ENCODE results near the gene NFXL1.

Gene NFXL1

GRCh38 chr4:47913330-47913729, 1.1 kb downstream of the NFXL1 start:
- Histone ChIP-seq H3K4me3 (ENCODE audit: low read depth, low read length) (peak overlapping the region; percentile 63), H3K27ac (peak overlapping the region; percentile 86), H3K9me3 (ENCODE audit: severe bottlenecking) (peaks cover 3% of the 10 kb centered on the region), H3K36me3 (peaks cover 36% of the 10 kb centered on the region), H3K27me3 (ENCODE audit: insufficient read depth, low read depth, severe bottlenecking) (no peaks in the 10 kb centered on the region)
- no peak for TF ChIP-seq CTCF (IDR thresholded peaks at IDR 0.05; ENCODE audit: low read depth, low read length)
- DNase-seq = no peak

- DNase-seq = no peak
- peaks cover 81% of the 10 kb centered on the region for H3K36me3 ChIP-seq
- no peaks in the 10 kb centered on the region for H3K27me3 ChIP-seq (ENCODE audit: insufficient read depth, low read depth, severe bottlenecking)
- no peak for TF ChIP-seq CTCF (IDR thresholded peaks at IDR 0.05; ENCODE audit: low read depth, low read length)
- H3K27ac ChIP-seq = no peak overlapping the region
- no peaks in the 10 kb centered on the region for H3K9me3 ChIP-seq (ENCODE audit: severe bottlenecking)
- no peak overlapping the region for H3K4me3 ChIP-seq (ENCODE audit: low read depth, low read length)
Measured at GRCh38 chr4:47907089-47907646, 7.2 kb downstream of the NFXL1 start.

DNA sequence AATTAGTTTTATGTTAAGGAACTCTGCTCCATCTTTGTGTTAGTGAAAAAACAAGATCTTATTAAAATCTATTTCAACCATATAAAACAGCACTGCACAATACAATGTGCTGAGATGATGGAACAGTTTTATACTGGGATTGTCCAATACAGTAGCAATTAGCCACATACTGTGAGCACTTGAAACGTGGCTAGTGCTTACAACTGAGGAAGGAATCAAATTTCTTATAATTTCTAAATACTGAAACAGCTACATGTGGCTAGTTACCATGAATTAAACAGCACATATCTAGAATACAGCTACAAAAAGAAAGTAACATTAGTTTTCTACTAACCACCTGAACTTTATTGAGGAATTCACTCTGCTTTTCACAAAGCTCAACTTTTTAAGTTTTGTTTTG, 14.7 kb downstream of the NFXL1 start:
- no peak for TF ChIP-seq CTCF (IDR thresholded peaks at IDR 0.05; ENCODE audit: low read depth, low read length)
- H3K4me3 ChIP-seq (ENCODE audit: low read depth, low read length) = no peak overlapping the region
- DNase-seq = no peak
- H3K36me3 ChIP-seq = peaks cover 87% of the 10 kb centered on the region
- H3K27ac ChIP-seq = no peak overlapping the region
- H3K9me3 ChIP-seq (ENCODE audit: severe bottlenecking) = no peaks in the 10 kb centered on the region
- H3K27me3 ChIP-seq (ENCODE audit: insufficient read depth, low read depth, severe bottlenecking) = no peaks in the 10 kb centered on the region

- no peak overlapping the region for H3K4me3 ChIP-seq (ENCODE audit: low read depth, low read length)
- no peak for TF ChIP-seq CTCF (IDR thresholded peaks at IDR 0.05; ENCODE audit: low read depth, low read length)
- DNase-seq = no peak
- H3K36me3 ChIP-seq = peaks cover 71% of the 10 kb centered on the region
- no peak overlapping the region for H3K27ac ChIP-seq
- no peaks in the 10 kb centered on the region for H3K27me3 ChIP-seq (ENCODE audit: insufficient read depth, low read depth, severe bottlenecking)
- H3K9me3 ChIP-seq (ENCODE audit: severe bottlenecking) = no peaks in the 10 kb centered on the region
Measured at GRCh38 chr4:47891928-47892327, 22.5 kb downstream of the NFXL1 start.

GRCh38 chr4:47882228-47882627, 32.2 kb downstream of the NFXL1 start:
- no peak for TF ChIP-seq CTCF (IDR thresholded peaks at IDR 0.05; ENCODE audit: low read depth, low read length)
- DNase-seq = no peak
- Histone ChIP-seq H3K36me3 (peaks cover 62% of the 10 kb centered on the region), H3K27me3 (ENCODE audit: insufficient read depth, low read depth, severe bottlenecking) (no peaks in the 10 kb centered on the region), H3K9me3 (ENCODE audit: severe bottlenecking) (no peaks in the 10 kb centered on the region), H3K4me3 (ENCODE audit: low read depth, low read length) (no peak overlapping the region), H3K27ac (no peak overlapping the region)

GRCh38 chr4:47879458-47879857, 34.9 kb downstream of the NFXL1 start:
- H3K36me3 ChIP-seq = peaks cover 64% of the 10 kb centered on the region
- H3K27ac ChIP-seq = no peak overlapping the region
- H3K27me3 ChIP-seq (ENCODE audit: insufficient read depth, low read depth, severe bottlenecking) = no peaks in the 10 kb centered on the region
- H3K4me3 ChIP-seq (ENCODE audit: low read depth, low read length) = no peak overlapping the region
- TF ChIP-seq CTCF (IDR thresholded peaks at IDR 0.05; ENCODE audit: low read depth, low read length) = no peak
- no peak for DNase-seq
- H3K9me3 ChIP-seq (ENCODE audit: severe bottlenecking) = no peaks in the 10 kb centered on the region
